ENCODE measurements around the gene PAK1IP1. TPM values are rescaled to one million over a fixed set of nuclear protein-coding genes. Genes with fewer than 3 reads are reported as not detected.
A peak's percentile ranks its signal among the peaks of the same experiment; 100 is the strongest.

Gene PAK1IP1
- total and polyA plus RNA-seq, 3 donors from 2014 or later: 9.5 to 12.5 (median 11.0) TPM

GRCh38 chr6:10722820-10723566 is 28.2 kb downstream of the PAK1IP1 start, which contains the start of gene TMEM14C:
TMEM14C (plus strand) TSS chr6:10723070; CDS start chr6:10724614, 1,544 bp downstream.
- Histone ChIP-seq H3K4me1 (peaks cover 29% of the 10 kb centered on the region), H3K4me3 (peak within 1 kb of the TSS; percentile 76 to 85), H3K36me3 (ENCODE audit: low read depth, missing control alignments) (no peaks in the 10 kb centered on the region), H3K27ac (peak within 1 kb of the TSS; percentile 66 to 92), H3K27me3 (no peaks in the 10 kb centered on the region), H3K9me3 (no peaks in the 10 kb centered on the region)
- intact Hi-C loops (cut with DNase I; ENCODE audit: low total_unique reads): no loop called here
- 0% methylated on average over 31 to 55 of the region's 55 CpGs for WGBS, 2 donors
- peak; percentile 100 for DNase-seq
- TF ChIP-seq POLR2A (IDR thresholded peaks at IDR 0.05) (no peak), CTCF (IDR thresholded peaks at IDR 0.05) (peak in 1 of 3 experiments; percentile 3)

- DNase-seq: peak; percentile 34
- TF ChIP-seq POLR2A (IDR thresholded peaks at IDR 0.05) (no peak), CTCF (IDR thresholded peaks at IDR 0.05) (no peak)
- Histone ChIP-seq H3K27ac (peak overlapping the region; percentile 66 to 92), H3K9me3 (no peaks in the 10 kb centered on the region), H3K4me1 (peaks cover 29% of the 10 kb centered on the region), H3K4me3 (peak overlapping the region; percentile 76 to 85), H3K36me3 (ENCODE audit: low read depth, missing control alignments) (no peaks in the 10 kb centered on the region), H3K27me3 (no peaks in the 10 kb centered on the region)
- intact Hi-C loops (cut with DNase I; ENCODE audit: low total_unique reads): no loop called here
- WGBS, 2 donors: 5 to 12% methylated on average over 7 of the region's 7 CpGs
These were observed 28.8 kb downstream of the PAK1IP1 start for GRCh38 chr6:10723567-10723881.

GRCh38 chr6:10725044-10725443 is 30.3 kb downstream of the PAK1IP1 start:
- H3K27me3 ChIP-seq: no peaks in the 10 kb centered on the region
- no peaks in the 10 kb centered on the region for H3K9me3 ChIP-seq
- H3K27ac ChIP-seq: no peak overlapping the region
- H3K4me3 ChIP-seq: no peak overlapping the region
- intact Hi-C loops (cut with DNase I; ENCODE audit: low total_unique reads): no loop called here
- TF ChIP-seq POLR2A (IDR thresholded peaks at IDR 0.05) (no peak), CTCF (IDR thresholded peaks at IDR 0.05) (no peak)
- DNase-seq: no peak
- no peaks in the 10 kb centered on the region for H3K36me3 ChIP-seq (ENCODE audit: low read depth, missing control alignments)
- peaks cover 29% of the 10 kb centered on the region for H3K4me1 ChIP-seq
- 57 to 63% methylated on average over 6 of the region's 6 CpGs for WGBS, 2 donors

GRCh38 chr6:10725716-10726115 is 30.9 kb downstream of the PAK1IP1 start:
- Histone ChIP-seq H3K27me3 (no peaks in the 10 kb centered on the region), H3K36me3 (ENCODE audit: low read depth, missing control alignments) (no peaks in the 10 kb centered on the region), H3K27ac (no peak overlapping the region), H3K4me1 (peaks cover 29% of the 10 kb centered on the region), H3K9me3 (no peaks in the 10 kb centered on the region), H3K4me3 (no peak overlapping the region)
- TF ChIP-seq CTCF (IDR thresholded peaks at IDR 0.05): no peak
- TF ChIP-seq POLR2A (IDR thresholded peaks at IDR 0.05): no peak
- DNase-seq: no peak
- intact Hi-C loops (cut with DNase I; ENCODE audit: low total_unique reads): no loop called here
- WGBS, 2 donors: 78 to 90% methylated on average over 8 to 9 of the region's 9 CpGs

- Histone ChIP-seq H3K9me3 (no peaks in the 10 kb centered on the region), H3K36me3 (ENCODE audit: low read depth, missing control alignments) (no peaks in the 10 kb centered on the region), H3K4me3 (no peak overlapping the region), H3K27me3 (no peaks in the 10 kb centered on the region), H3K4me1 (peaks cover under 1% of the 10 kb centered on the region), H3K27ac (no peak overlapping the region)
- TF ChIP-seq POLR2A (IDR thresholded peaks at IDR 0.05): no peak
- no peak for TF ChIP-seq CTCF (IDR thresholded peaks at IDR 0.05)
- no peak for DNase-seq
- intact Hi-C loops (cut with DNase I; ENCODE audit: low total_unique reads): no loop called here
- 72 to 78% methylated on average over 3 of the region's 3 CpGs for WGBS, 2 donors
These were observed 35.5 kb downstream of the PAK1IP1 start for GRCh38 chr6:10730254-10730653.
